HepG2 (cell line): ENCODE measurements around the gene HINFP. TPM values are rescaled to one million over a fixed set of nuclear protein-coding genes. Genes with fewer than 3 reads are reported as not detected.

Experiments
- ATF1 ChIP-seq: IDR thresholded peaks from 2 replicates; pipeline ENCODE4 v1.6.1; 2016; ENCODE audit warnings: mild to moderate bottlenecking, control low read depth
- CEBPB ChIP-seq: IDR thresholded peaks from 2 replicates; pipeline ENCODE4 v1.6.1; 2011; ENCODE audit warnings: low read depth, low read length, improper control_type of control experiment, borderline replicate concordance
- CEBPG ChIP-seq: IDR thresholded peaks from 2 replicates; pipeline ENCODE4 v1.6.1; 2016
- CREBL2 ChIP-seq: sonication (generic); formaldehyde crosslinking; IDR thresholded peaks from 2 replicates; pipeline ENCODE4 v1.8.1; 2023; ENCODE audit warnings: missing genetic modification reagents, mild to moderate bottlenecking, borderline replicate concordance
- GABPA ChIP-seq, 2 experiments: IDR thresholded peaks; 2 replicates each; pipeline ENCODE4 v1.6.1; 2011 to 2016; ENCODE audit warnings: low read depth in 2 of 2, low read length in 1 of 2, missing biosample characterization in 1 of 2, missing genetic modification characterization in 1 of 2
- HMGA1 ChIP-seq: sonication (generic); formaldehyde crosslinking; conservative IDR thresholded peaks from 2 replicates; pipeline ENCODE4 v1.4.0; 2020; ENCODE audit warnings: missing genetic modification reagents
- HNF4G ChIP-seq, 2 experiments: sonication (generic) in 1 of 2; formaldehyde crosslinking in 1 of 2; IDR thresholded peaks; 2 replicates each; pipeline versions ENCODE4 v1.4.0 to v1.6.1; 2011 to 2020; ENCODE audit warnings: borderline replicate concordance in 2 of 2, low read depth in 2 of 2, mild to moderate bottlenecking in 2 of 2, low read length in 1 of 2, missing genetic modification reagents in 1 of 2, moderate library complexity in 1 of 2
- KMT2B ChIP-seq: IDR thresholded peaks from 2 replicates; pipeline ENCODE4 v1.6.1; 2016; ENCODE audit warnings: missing genetic modification reagents, missing compliant biosample characterization
- NR2C2 ChIP-seq: sonication (generic); formaldehyde crosslinking; IDR thresholded peaks from 2 replicates; pipeline ENCODE4 v1.4.0; 2020; ENCODE audit warnings: missing genetic modification reagents, mild to moderate bottlenecking, moderate library complexity, borderline replicate concordance
- REL ChIP-seq: sonication (generic); formaldehyde crosslinking; conservative IDR thresholded peaks from 2 replicates; pipeline ENCODE4 v1.8.0; 2022; ENCODE audit warnings: mild to moderate bottlenecking, missing genetic modification reagents, moderate library complexity
- RFX1 ChIP-seq: fragments of 450-650 bp; IDR thresholded peaks from 2 replicates; pipeline ENCODE4 v1.6.1; 2017
- SALL1 ChIP-seq: sonication (generic); formaldehyde crosslinking; IDR thresholded peaks from 2 replicates; pipeline ENCODE4 v1.8.0; 2022; ENCODE audit warnings: mild to moderate bottlenecking, missing genetic modification reagents
- SP2 ChIP-seq: sonication (generic); formaldehyde crosslinking; IDR thresholded peaks from 2 replicates; pipeline ENCODE4 v1.5.1; 2020; ENCODE audit warnings: mild to moderate bottlenecking, missing genetic modification reagents
- TMF1 ChIP-seq: sonication (generic); formaldehyde crosslinking; IDR thresholded peaks from 2 replicates; pipeline ENCODE4 v1.8.1; 2022; ENCODE audit warnings: low read depth, missing genetic modification reagents
- ZBTB37 ChIP-seq: sonication (generic); formaldehyde crosslinking; IDR thresholded peaks from 2 replicates; pipeline ENCODE4 v1.4.0; 2020; ENCODE audit warnings: mild to moderate bottlenecking, missing genetic modification reagents
- ZMYM4 ChIP-seq: sonication (generic); formaldehyde crosslinking; IDR thresholded peaks from 2 replicates; pipeline ENCODE4 v1.8.1; 2023; ENCODE audit warnings: mild to moderate bottlenecking, missing genetic modification reagents
- ZNF274 ChIP-seq: sonication (generic); formaldehyde crosslinking; IDR thresholded peaks from 2 replicates; pipeline ENCODE4 v1.5.1; 2020; ENCODE audit warnings: mild to moderate bottlenecking, missing genetic modification reagents
- ZNF326 ChIP-seq: sonication (generic); formaldehyde crosslinking; IDR thresholded peaks from 2 replicates; pipeline ENCODE4 v1.4.0; 2020; ENCODE audit warnings: missing genetic modification reagents, borderline replicate concordance
- ZNF331 ChIP-seq: sonication (generic); formaldehyde crosslinking; IDR thresholded peaks from 2 replicates; pipeline ENCODE4 v1.4.0; 2020; ENCODE audit warnings: missing genetic modification reagents
- ZNF772 ChIP-seq: sonication (generic); formaldehyde crosslinking; IDR thresholded peaks from 2 replicates; pipeline ENCODE4 v1.5.0; 2020; ENCODE audit warnings: mild to moderate bottlenecking, missing genetic modification reagents
- ZNF792 ChIP-seq: IDR thresholded peaks from 2 replicates; pipeline ENCODE4 v1.6.1; 2016
- polyA plus RNA-seq, 8 experiments: library from polyadenylated mRNA; depleted of rRNA in 3 of 8; stranded (reverse) in 7 of 8; unstranded in 1 of 8; fragments of >200 nt; fragmentation: Illumina TruSeq in 4 of 8; extraction: Trizol in 4 of 8; gene quantifications; 2 replicates each; pipeline versions ENCODE4 v1.2.1 to v1.2.3, GENCODE V29; 2011 to 2016; ENCODE audit warnings: low read depth in 4 of 8, missing spikeins in 1 of 8, mixed read lengths in 1 of 8; ENCODE audit not compliant: insufficient read depth in 1 of 8
- total RNA-seq, 5 experiments: library from RNA; depleted of rRNA; stranded (reverse); fragments of >200 nt; fragmentation: Illumina TruSeq; extraction: Trizol; gene quantifications; 2 replicates each; pipeline ENCODE4 v1.2.3, GENCODE V29; 2016; ENCODE audit warnings: low read depth in 1 of 5
- TF ChIP-seq, protein P1 (sequence below): sonication (generic); formaldehyde crosslinking; IDR thresholded peaks from 2 replicates; pipeline ENCODE4 v1.5.1; 2020; ENCODE audit warnings: missing genetic modification reagents, mild to moderate bottlenecking, borderline replicate concordance
- TF ChIP-seq, protein P2 (sequence below): IDR thresholded peaks from 2 replicates; pipeline ENCODE4 v1.6.1; 2012; ENCODE audit warnings: inconsistent platforms
- TF ChIP-seq, protein P3 (sequence below): sonication (generic); IDR thresholded peaks from 2 replicates; pipeline ENCODE4 v1.6.1; 2016; ENCODE audit warnings: low read depth, borderline replicate concordance
- TF ChIP-seq, protein P4 (sequence below): sonication (generic); formaldehyde crosslinking; IDR thresholded peaks from 2 replicates; pipeline ENCODE4 v1.5.0; 2020; ENCODE audit warnings: mild to moderate bottlenecking, missing genetic modification reagents, borderline replicate concordance

HINFP gene
- total and polyA plus RNA-seq, 2 of the 13 experiments (the other 11 are each of a cell fraction or from before 2014, with no cell fraction given) = 15.1 to 21.4 TPM

DNA sequence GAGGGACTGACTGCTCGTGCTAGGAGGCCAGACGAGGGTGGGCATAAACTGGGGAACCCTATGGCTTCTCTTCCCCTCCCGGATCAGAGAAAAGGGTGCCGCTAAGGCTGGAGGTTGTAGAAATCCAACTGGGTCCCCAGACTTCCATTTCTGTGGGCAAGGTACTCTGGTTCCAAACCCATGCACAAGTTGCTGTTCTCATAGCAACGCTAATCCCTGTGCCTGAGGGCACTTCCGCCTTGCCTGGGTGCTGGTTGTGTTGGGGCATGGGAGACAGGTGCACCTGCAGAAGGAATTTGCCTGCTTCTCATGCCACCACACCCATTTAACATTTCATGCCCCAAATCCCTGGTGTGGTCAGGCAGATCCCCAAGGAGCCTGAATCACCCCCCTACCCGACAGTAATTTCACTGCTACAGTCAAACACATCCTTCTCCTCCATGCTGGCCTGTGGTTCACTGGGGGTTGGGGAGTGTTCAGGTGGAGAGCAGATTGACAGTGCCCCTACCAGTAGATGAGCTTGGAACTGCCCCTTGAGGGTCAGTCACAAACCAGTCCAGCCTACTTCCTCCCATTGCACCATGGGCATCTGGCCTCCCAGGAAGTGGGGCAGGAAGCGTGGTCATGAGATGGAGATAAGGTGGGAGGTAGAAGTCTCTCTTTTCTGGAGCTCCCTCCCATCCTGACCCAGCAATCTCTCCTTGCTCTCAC is 13.1 kb upstream of the HINFP start (continued):
- TF ChIP-seq ZBTB37 (CRISPR knock-in tag) (no peak), HMGA1 (CRISPR knock-in tag) (no peak), NR2C2 (peak; percentile 60; the same call in 1 of the 2 replicates), ZNF274 (CRISPR knock-in tag) (peak; percentile 32; the same call in 1 of the 2 replicates), REL (CRISPR knock-in tag) (no peak), ATF1 (CRISPR knock-in tag) (0 out of 2 replicates have a peak, but pooled peaks have one; percentile 32), ZNF772 (CRISPR knock-in tag) (no peak), SP2 (CRISPR knock-in tag) (peak; percentile 78), HNF4G (IDR thresholded peaks at IDR 0.05; ENCODE audit: borderline replicate concordance, low read depth, low read length) (no peak), HNF4G (CRISPR knock-in tag; IDR thresholded peaks at IDR 0.05; ENCODE audit: borderline replicate concordance, low read depth) (no peak), KMT2B (CRISPR knock-in tag) (peak; percentile 9; the same call in 1 of the 2 replicates), RFX1 (peak; percentile 69; the same call in 1 of the 2 replicates), ZNF792 (CRISPR knock-in tag) (no peak), GABPA (IDR thresholded peaks at IDR 0.05; ENCODE audit: low read depth, low read length) (peak; percentile 59), GABPA (CRISPR knock-in tag; IDR thresholded peaks at IDR 0.05; ENCODE audit: low read depth) (peak; percentile 87), ZMYM4 (CRISPR knock-in tag) (0 out of 2 replicates have a peak, but pooled peaks have one; percentile 21), ZNF326 (CRISPR knock-in tag) (no peak), SALL1 (CRISPR knock-in tag) (no peak; the same call in 1 of the 2 replicates), CEBPB (0 out of 2 replicates have a peak, but pooled peaks have one; percentile 36), TMF1 (CRISPR knock-in tag) (no peak), CEBPG (CRISPR knock-in tag) (peak; percentile 63), CREBL2 (CRISPR knock-in tag) (no peak), ZNF331 (CRISPR knock-in tag) (0 out of 2 replicates have a peak, but pooled peaks have one; percentile 1)
- TF ChIP-seq, protein P1, sequence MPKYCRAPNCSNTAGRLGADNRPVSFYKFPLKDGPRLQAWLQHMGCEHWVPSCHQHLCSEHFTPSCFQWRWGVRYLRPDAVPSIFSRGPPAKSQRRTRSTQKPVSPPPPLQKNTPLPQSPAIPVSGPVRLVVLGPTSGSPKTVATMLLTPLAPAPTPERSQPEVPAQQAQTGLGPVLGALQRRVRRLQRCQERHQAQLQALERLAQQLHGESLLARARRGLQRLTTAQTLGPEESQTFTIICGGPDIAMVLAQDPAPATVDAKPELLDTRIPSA = no peak
- TF ChIP-seq, protein P2, sequence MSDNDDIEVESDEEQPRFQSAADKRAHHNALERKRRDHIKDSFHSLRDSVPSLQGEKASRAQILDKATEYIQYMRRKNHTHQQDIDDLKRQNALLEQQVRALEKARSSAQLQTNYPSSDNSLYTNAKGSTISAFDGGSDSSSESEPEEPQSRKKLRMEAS = peak; percentile 39
- TF ChIP-seq, protein P3, sequence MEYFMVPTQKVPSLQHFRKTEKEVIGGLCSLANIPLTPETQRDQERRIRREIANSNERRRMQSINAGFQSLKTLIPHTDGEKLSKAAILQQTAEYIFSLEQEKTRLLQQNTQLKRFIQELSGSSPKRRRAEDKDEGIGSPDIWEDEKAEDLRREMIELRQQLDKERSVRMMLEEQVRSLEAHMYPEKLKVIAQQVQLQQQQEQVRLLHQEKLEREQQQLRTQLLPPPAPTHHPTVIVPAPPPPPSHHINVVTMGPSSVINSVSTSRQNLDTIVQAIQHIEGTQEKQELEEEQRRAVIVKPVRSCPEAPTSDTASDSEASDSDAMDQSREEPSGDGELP = no peak
- TF ChIP-seq, protein P4, sequence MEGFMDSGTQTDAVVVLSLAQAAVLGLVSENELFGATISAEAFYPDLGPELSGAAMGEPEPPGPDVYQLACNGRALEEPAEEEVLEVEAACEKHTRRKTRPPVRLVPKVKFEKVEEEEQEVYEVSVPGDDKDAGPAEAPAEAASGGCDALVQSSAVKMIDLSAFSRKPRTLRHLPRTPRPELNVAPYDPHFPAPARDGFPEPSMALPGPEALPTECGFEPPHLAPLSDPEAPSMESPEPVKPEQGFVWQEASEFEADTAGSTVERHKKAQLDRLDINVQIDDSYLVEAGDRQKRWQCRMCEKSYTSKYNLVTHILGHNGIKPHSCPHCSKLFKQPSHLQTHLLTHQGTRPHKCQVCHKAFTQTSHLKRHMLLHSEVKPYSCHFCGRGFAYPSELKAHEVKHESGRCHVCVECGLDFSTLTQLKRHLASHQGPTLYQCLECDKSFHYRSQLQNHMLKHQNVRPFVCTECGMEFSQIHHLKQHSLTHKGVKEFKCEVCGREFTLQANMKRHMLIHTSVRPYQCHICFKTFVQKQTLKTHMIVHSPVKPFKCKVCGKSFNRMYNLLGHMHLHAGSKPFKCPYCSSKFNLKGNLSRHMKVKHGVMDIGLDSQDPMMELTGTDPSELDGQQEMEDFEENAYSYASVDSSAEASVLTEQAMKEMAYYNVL = no peak
